GM18499 (cell line): Measurements from ENCODE around the gene WFDC1.

Experiments used
- ATAC-seq: cut with Tn5 transposase; IDR thresholded peaks from one replicate; pipeline ENCODE4 v1.9.1; 2021; ENCODE audit warnings: moderate number of reproducible peaks; ENCODE audit not compliant: insufficient read depth, unreplicated experiment

Gene WFDC1

DNA sequence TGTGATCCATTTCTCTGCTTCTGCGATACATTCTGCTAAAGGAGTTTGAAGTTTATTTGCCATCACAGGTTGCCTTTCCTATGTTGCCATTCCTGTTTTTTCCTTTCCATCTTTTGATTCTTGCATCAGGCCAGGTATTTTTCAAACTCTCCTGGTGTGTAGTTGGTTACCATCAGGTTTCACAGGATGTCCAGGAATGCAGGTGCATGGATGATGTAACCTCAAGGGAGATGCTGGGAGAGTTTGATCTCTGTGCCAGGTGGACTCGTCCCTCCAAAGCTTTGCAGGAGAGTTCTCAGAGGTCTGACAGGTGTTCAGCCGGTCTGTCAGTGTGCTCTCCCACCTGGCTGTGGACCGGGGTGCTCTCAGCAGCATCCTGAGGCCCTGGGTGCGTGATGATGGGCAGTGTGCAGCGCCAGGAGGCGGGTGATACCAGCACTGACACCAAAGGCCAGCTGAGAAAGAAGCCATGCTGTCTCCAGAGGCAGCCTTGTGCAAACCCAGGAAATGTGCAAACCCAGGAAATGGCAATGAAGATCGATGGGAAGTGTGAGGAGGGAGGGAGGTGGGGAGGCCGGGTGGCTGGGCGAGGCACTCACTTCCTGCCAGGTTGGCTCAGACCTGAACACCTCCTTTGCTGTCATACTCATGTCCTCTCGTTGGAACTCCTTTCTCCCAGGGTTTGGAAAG is 75.4 kb downstream of the WFDC1 start:
- no peak for ATAC-seq

- ATAC-seq = no peak
Measured at GRCh38 chr16:84370723-84371552, 76.3 kb downstream of the WFDC1 start.

GRCh38 chr16:84371553-84371865 is 76.8 kb downstream of the WFDC1 start:
- no peak for ATAC-seq

DNA sequence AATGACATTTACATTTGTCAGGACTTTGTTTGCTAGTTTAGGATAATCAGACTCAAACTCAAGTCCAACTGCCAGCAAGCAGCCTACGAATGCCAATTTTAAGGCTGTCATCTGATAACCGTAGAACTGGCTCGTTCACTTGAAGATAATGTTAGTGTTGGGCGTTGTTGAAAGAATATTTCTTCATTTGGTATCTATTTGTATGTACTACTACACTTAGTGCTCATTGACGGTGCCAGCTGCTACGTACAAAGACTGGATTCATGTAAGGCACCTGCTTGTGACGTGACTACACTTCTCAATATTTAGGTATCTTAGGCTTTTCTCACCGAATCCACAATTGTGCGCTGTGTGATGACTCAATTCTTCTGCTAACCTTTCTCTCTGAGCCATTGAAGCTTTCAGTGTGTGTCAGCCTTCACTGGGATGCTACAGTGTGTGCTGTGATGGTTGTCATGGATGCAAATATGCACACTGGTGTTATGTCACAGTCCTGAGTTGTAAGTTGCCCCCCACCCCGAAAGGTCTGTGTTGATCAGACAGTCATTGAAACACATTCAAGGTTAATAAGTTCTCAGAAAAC is 79.3 kb downstream of the WFDC1 start:
- no peak for ATAC-seq

DNA sequence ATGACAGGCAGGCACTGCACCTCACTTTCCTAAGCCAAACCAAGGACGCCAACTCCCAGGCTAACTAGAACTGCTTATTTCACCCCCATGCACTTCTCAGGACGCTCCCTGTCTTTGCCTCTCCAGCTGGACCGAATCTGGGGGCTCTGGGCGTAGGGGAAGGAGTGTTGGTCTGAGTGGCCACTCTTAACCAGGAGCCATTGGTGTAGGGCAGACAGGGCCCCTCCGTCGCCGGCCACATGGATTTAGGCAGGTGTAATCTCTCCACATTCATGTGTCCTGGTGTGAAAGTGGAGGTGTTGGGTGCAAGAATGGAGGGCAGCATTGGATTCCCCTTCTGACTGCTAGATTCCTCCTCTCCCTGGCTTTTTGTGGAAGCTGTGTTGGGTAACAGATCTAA is 83.4 kb downstream of the WFDC1 start:
- ATAC-seq = no peak

DNA sequence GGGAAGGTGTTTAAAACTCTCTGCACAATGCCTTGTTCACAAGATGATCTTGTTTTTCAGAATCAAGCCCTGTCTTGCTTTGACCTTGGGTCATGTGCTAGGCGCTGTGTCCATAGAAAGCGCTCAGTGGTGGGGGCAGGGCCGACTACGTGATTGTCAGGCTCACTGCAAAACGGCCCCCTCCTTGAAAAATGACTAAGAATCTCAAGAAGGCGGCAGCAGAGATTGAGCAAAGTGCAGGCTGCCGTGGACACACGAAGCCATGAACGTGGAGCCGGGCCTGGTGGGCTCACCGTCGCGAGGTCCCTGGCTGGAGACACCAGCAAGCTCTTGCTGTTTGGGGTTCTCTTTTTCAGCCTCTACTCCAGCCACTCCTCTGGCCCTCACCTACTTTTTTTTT is 83.9 kb downstream of the WFDC1 start:
- ATAC-seq = no peak

- no peak for ATAC-seq
Measured at GRCh38 chr16:84379008-84379708, 84.5 kb downstream of the WFDC1 start.
